ENCODE results near the gene TYK2. TPM values are rescaled to one million over a fixed set of nuclear protein-coding genes. Genes with fewer than 3 reads are reported as not detected.
"Not testable (repeated sequence)": the region's sequence is repeated elsewhere in the genome, so short reads cannot be mapped to it uniquely, and the experiment has no call there.

TYK2 gene
- total RNA-seq, 3 donors from 2014 or later: 104 to 142 (median 123) TPM

- no peak for ATAC-seq
- peaks cover 34% of the 10 kb centered on the region for H3K4me1 ChIP-seq (ENCODE audit: low read depth)
- no peak for TF ChIP-seq CTCF (IDR thresholded peaks at IDR 0.05)
- H3K36me3 ChIP-seq (ENCODE audit: low read depth): no peaks in the 10 kb centered on the region
- no peak overlapping the region for H3K4me3 ChIP-seq
- H3K9me3 ChIP-seq: no peaks in the 10 kb centered on the region
- intact Hi-C loops (cut with DNase I, micrococcal nuclease): no loop called here
- peak in 1 of 3 donors; percentile 49 for DNase-seq
Measured at GRCh38 chr19:10404888-10405820, 24.8 kb upstream of the TYK2 start.

GRCh38 chr19:10403137-10404021 lies 23.0 kb upstream of the TYK2 start, which contains the start of gene CDC37:
Gene CDC37 (minus strand): TSS chr19:10403542. CDS start chr19:10403479, 63 bp downstream.
- TF ChIP-seq CTCF (IDR thresholded peaks at IDR 0.05): no peak
- H3K4me3 ChIP-seq: peak within 1 kb of the TSS; percentile 88
- peaks cover 34% of the 10 kb centered on the region for H3K4me1 ChIP-seq (ENCODE audit: low read depth)
- no peaks in the 10 kb centered on the region for H3K9me3 ChIP-seq
- peak; percentile 94 for ATAC-seq
- peak; percentile 97 to 99 (median 98) for DNase-seq
- intact Hi-C loops (cut with DNase I, micrococcal nuclease): no loop called here
- no peaks in the 10 kb centered on the region for H3K36me3 ChIP-seq (ENCODE audit: low read depth)

GRCh38 chr19:10402441-10403038 lies 22.2 kb upstream of the TYK2 start:
- ATAC-seq: peak; percentile 4
- H3K36me3 ChIP-seq (ENCODE audit: low read depth): no peaks in the 10 kb centered on the region
- DNase-seq: peak in 1 of 3 donors; percentile 54
- H3K4me3 ChIP-seq: peak overlapping the region; percentile 88
- H3K4me1 ChIP-seq (ENCODE audit: low read depth): peaks cover 34% of the 10 kb centered on the region
- TF ChIP-seq CTCF (IDR thresholded peaks at IDR 0.05): no peak
- no peaks in the 10 kb centered on the region for H3K9me3 ChIP-seq
- intact Hi-C loops (cut with DNase I, micrococcal nuclease): no loop called here

- no peak overlapping the region for H3K4me3 ChIP-seq
- no peaks in the 10 kb centered on the region for H3K9me3 ChIP-seq
- ATAC-seq (no peak), DNase-seq (no peak)
- TF ChIP-seq CTCF (IDR thresholded peaks at IDR 0.05): no peak
- peaks cover 1% of the 10 kb centered on the region for H3K36me3 ChIP-seq (ENCODE audit: low read depth)
- intact Hi-C loops (cut with DNase I, micrococcal nuclease): no loop called here
- peaks cover 28% of the 10 kb centered on the region for H3K4me1 ChIP-seq (ENCODE audit: low read depth)
Measured at GRCh38 chr19:10399878-10400277, 19.5 kb upstream of the TYK2 start.

GRCh38 chr19:10399340-10399739 lies 19.0 kb upstream of the TYK2 start:
- ATAC-seq; H3K9me3 ChIP-seq; H3K4me3 ChIP-seq; intact Hi-C loops (cut with DNase I, micrococcal nuclease); H3K36me3 ChIP-seq (ENCODE audit: low read depth); DNase-seq: not testable (repeated sequence)
- H3K4me1 ChIP-seq (ENCODE audit: low read depth): peaks cover 23% of the 10 kb centered on the region
